Pancreas (tissue), 10 donors: ENCODE results near the gene CCL2. TPM values are rescaled to one million over a fixed set of nuclear protein-coding genes. Genes with fewer than 3 reads are reported as not detected.
"Not testable (repeated sequence)": the region's sequence is repeated elsewhere in the genome, so short reads cannot be mapped to it uniquely, and the experiment has no call there.

Experiments
- ATAC-seq, 4 donors: fragments of 200-7000 bp; cut with Tn5 transposase; one replicate each; pipeline versions ENCODE4 v1.8.0 to v1.9.1; 2020; ENCODE audit warnings: mild to moderate bottlenecking in 4 of 4, moderate library complexity in 4 of 4
- DNase-seq, 6 donors: peaks; one replicate each; pipeline ENCODE4 v3.0.0-alpha.2; 2020
- FAIRE-seq: peaks from 2 replicates; lab custom pipeline; 2012; peaks lifted over from hg19 to GRCh38; lab: Jason Lieb, UNC
- H3K27ac ChIP-seq, 4 donors: fragments of 200-600 bp; sonication (generic); 1 replicate in 3 of 4; 2 replicates in 1 of 4; pipeline versions ENCODE4 v1.5.0 to v1.8.0; 2020
- H3K27me3 ChIP-seq, 4 donors: fragments of 200-600 bp; one replicate each; pipeline ENCODE4 v1.8.0; 2021
- H3K36me3 ChIP-seq, 3 donors: fragments of 200-600 bp; sonication (generic) in 1 of 3; one replicate each; pipeline versions ENCODE4 v1.5.0 to v1.8.0; 2020 to 2021
- H3K4me1 ChIP-seq, 3 donors: fragments of 200-600 bp; one replicate each; pipeline ENCODE4 v1.8.0; 2021
- H3K4me3 ChIP-seq, 4 donors: fragments of 200-600 bp; sonication (generic) in 2 of 4; one replicate each; pipeline versions ENCODE4 v1.5.0 to v1.8.0; 2020 to 2021
- H3K9me3 ChIP-seq, 4 donors: fragments of 200-600 bp; one replicate each; pipeline ENCODE4 v1.8.0; 2021
- WGBS, 2 donors: extraction: QIAGEN DNeasy Blood & Tissue Kit; methylation state at CpG; one replicate each; pipeline ENCODE4 v1.1.7; 2013; 5-methylcytosine and 5-hydroxymethylcytosine counted together
- intact Hi-C, 3 donors: fragments of 100-400 bp; cut with DNase I; formaldehyde crosslinking; loops; one replicate each; pipeline versions ENCODE4 v1.11.1 to v1.14.2; 2022
- polyA plus RNA-seq, 2 donors: library from polyadenylated mRNA; stranded (reverse); fragments of 200-250 nt; gene quantifications; one replicate each; pipeline ENCODE4 v1.2.3, GENCODE V29; 2013
- total RNA-seq, 6 donors: library from RNA; stranded (reverse); fragmentation: NEBNext Ultra II Directional in 4 of 6; extraction: Animal tissue kit (Norgen Biotek cat#: 25700) in 4 of 6; gene quantifications; one replicate each; pipeline versions ENCODE4 v1.2.1 to v1.2.4, GENCODE V29; 2021 to 2023
- TF ChIP-seq, protein P1 (sequence below), 4 donors: fragments of 200-600 bp; sonication (generic) in 3 of 4; IDR thresholded peaks; one replicate each; pipeline versions ENCODE4 v1.5.0 to v1.8.0; 2021; ENCODE audit warnings: antibody characterized with exemption in 4 of 4
- donor health status: healthy with polysubstance abuse.
- donor health status: DM: no; HTN: no; CAD: no; lungs with moderate emphysema.
- donor health status: DM: no; HTN: no; CAD: no.
- donor health status: control.
- donor health status: control.
- donor health status: Bipolar disorder and iron deficiency.
- donor health status: DM: yes; HTN: yes; CAD: no.
- donor health status: DM: no; HTN: no; CAD: no.
- donor health status: DM: no; HTN: no; CAD: no.
- donor health status: DM: yes; HTN: yes; CAD: no.

CCL2 gene
- total and polyA plus RNA-seq, 8 donors, result 5.6 to 293 (median 75.5) TPM

DNA sequence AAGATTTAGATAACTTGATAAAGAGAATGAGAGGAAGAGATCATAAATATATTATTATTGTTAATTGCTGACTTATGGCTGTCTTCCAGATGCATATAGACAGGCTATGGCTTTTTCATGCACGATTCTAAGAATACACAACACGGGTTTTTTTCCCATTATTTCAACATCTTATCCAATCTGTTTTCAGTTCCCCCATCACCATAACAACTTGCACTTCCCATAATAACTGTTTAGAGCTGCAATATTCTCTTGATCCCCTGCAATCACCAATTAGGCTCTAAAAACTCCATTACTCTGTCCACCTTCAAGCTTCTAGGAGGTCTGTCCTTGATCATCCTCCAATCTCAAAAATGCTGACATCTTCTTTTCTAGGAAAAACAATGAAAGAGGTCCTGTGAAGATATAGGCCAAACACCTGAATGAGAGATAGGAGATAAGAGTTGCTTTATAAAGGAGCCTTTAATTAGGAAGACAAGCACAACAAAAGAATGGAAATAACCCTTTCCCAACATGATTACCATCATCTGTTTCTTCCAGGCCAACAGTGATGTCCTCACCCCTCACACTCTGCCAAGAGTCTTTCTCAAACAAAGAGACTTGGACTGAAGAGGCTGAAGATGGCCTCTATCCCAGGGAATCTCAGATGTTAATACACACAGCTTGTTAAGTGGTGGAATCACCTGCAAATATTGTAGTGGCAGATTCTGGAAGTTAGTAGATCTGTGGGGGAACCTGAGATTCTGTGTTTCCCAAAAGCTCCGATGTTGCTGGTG is 32.2 kb upstream of the CCL2 start:
- no peak for FAIRE-seq
- intact Hi-C loops, result no loop called here
- TF ChIP-seq, protein P1, sequence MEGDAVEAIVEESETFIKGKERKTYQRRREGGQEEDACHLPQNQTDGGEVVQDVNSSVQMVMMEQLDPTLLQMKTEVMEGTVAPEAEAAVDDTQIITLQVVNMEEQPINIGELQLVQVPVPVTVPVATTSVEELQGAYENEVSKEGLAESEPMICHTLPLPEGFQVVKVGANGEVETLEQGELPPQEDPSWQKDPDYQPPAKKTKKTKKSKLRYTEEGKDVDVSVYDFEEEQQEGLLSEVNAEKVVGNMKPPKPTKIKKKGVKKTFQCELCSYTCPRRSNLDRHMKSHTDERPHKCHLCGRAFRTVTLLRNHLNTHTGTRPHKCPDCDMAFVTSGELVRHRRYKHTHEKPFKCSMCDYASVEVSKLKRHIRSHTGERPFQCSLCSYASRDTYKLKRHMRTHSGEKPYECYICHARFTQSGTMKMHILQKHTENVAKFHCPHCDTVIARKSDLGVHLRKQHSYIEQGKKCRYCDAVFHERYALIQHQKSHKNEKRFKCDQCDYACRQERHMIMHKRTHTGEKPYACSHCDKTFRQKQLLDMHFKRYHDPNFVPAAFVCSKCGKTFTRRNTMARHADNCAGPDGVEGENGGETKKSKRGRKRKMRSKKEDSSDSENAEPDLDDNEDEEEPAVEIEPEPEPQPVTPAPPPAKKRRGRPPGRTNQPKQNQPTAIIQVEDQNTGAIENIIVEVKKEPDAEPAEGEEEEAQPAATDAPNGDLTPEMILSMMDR (IDR thresholded peaks at IDR 0.05), result no peak

DNA sequence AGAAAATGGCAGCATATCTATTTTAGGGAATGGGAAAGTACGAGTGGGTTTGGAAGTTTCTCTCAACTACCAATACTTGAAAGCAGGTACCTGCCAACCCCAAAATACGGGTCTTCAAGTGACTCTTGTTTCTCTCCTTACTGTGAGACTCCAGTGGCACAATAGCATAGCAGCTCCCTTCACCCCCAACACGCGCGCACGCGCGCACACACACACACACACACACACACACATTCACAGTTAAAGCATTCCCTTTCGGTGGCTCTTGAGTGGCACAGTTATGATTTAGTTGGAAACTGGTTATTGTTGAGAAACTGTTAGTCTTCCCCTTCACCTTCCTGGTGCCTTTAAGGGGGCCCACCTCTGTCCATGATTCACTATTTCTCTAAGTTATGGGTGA is 30.0 kb upstream of the CCL2 start:
- intact Hi-C loops, result no loop called here
- Histone ChIP-seq H3K36me3 (no peaks in the 10 kb centered on the region), H3K27ac (no peak overlapping the region), H3K4me1 (no peaks in the 10 kb centered on the region), H3K9me3 (no peaks in the 10 kb centered on the region), H3K27me3 (no peaks in the 10 kb centered on the region), H3K4me3 (no peak overlapping the region)
- FAIRE-seq (no peak), ATAC-seq (no peak), DNase-seq (no peak)
- 64 to 68% methylated on average over 9 of the region's 9 CpGs for WGBS, 2 donors
- TF ChIP-seq, protein P1 (IDR thresholded peaks at IDR 0.05), result no peak

More for the DNA sequence above, 32.2 kb upstream of the CCL2 start:
- Histone ChIP-seq H3K4me3 (no peak overlapping the region), H3K4me1 (no peaks in the 10 kb centered on the region), H3K9me3 (no peaks in the 10 kb centered on the region), H3K27ac (no peak overlapping the region), H3K27me3 (no peaks in the 10 kb centered on the region), H3K36me3 (no peaks in the 10 kb centered on the region)
- ATAC-seq (no peak), DNase-seq (no peak)
- WGBS, 2 donors, result 59 to 79% methylated on average over 3 of the region's 3 CpGs

DNA sequence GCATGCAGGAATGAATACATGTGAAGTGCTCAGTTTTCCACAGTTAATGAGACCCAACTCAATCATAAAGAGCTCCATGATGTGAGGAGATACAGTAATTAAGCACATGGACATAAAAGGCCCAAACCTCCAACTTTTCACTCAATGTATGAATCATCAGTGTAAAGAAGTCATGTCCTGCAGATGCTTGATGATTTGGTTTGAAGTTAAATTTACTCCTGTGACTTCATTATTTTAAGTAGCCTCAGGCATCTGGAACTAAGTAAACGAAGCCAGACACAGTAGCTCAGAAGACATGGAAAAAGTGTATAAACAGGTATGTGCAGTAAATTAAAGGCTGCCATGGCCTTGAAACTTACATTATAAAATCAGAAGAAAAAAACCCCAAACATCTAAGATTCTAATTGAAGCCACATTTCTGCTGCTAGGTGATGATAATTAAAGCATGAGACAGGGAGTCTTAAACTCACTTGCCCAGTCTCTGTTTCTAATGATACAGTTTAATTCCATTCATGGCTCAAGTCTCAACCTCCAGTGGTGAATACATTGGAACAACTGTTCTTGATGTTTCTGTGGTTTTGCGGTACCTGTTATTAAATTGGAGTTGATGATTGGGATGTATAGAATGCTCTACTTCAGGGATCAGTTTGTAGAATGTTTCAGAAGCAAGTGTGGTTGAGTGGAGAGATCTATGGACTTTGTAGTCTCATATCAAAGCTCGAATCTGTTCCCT is 28.9 kb upstream of the CCL2 start:
- Histone ChIP-seq H3K36me3 (no peaks in the 10 kb centered on the region), H3K4me1 (no peaks in the 10 kb centered on the region), H3K27me3 (no peaks in the 10 kb centered on the region), H3K27ac (no peak overlapping the region), H3K9me3 (no peaks in the 10 kb centered on the region), H3K4me3 (no peak overlapping the region)
- TF ChIP-seq, protein P1 (IDR thresholded peaks at IDR 0.05), result no peak
- no peak for DNase-seq
- 68 to 69% methylated on average over 3 of the region's 3 CpGs for WGBS, 2 donors
- no peak for ATAC-seq
- intact Hi-C loops, result no loop called here
- no peak for FAIRE-seq

DNA sequence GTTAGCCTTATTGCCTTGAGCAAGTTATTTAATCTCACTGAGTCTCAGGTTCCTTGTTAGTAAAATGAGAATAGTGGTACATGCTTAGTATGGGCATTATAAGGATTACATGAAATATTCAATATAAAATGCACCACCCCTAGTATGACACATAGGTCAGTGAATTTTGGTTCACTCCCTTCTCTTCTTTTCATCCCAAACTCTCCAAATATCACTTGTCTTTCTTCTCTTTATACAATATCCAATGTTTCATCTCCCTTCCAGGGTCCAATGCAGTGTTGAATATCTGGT is 28.4 kb upstream of the CCL2 start:
- Histone ChIP-seq H3K4me1 (no peaks in the 10 kb centered on the region), H3K36me3 (no peaks in the 10 kb centered on the region), H3K9me3 (no peaks in the 10 kb centered on the region), H3K4me3 (no peak overlapping the region), H3K27ac (no peak overlapping the region), H3K27me3 (no peaks in the 10 kb centered on the region)
- no peak for DNase-seq
- ATAC-seq, result no peak
- intact Hi-C loops, result no loop called here
- FAIRE-seq, result no peak
- TF ChIP-seq, protein P1 (IDR thresholded peaks at IDR 0.05), result no peak

DNA sequence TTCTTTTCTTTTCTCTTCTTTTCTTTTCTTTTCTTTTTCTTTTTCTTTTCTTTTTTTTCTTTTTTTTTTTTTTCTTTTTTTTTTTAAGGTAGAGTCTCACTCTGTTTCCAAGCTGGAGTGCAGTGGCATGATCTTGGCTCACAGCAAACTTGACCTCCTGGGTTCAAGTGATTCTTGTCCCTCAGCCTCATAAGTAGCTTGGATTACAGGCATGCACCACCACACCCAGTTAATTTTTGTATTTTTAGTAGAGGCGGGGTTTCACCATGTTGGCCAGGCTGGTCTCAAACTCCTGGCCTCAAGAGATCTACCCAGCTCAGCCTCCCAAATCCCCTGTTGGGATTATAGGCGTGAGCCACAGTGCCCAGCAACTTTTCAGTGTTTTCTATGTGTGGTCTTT is 27.8 kb upstream of the CCL2 start:
- H3K9me3 ChIP-seq, H3K4me3 ChIP-seq, H3K36me3 ChIP-seq, H3K27ac ChIP-seq, H3K4me1 ChIP-seq, ATAC-seq, intact Hi-C loops, DNase-seq, FAIRE-seq, H3K27me3 ChIP-seq: not testable (repeated sequence)
- 63 to 74% methylated on average over 2 of the region's 2 CpGs for WGBS, 2 donors
